ENCODE measurements around the gene TARBP1. TPM values are rescaled to one million over a fixed set of nuclear protein-coding genes. Genes with fewer than 3 reads are reported as not detected.

TARBP1 gene
- total RNA-seq, 4 donors from 2014 or later, result 0.88 to 79.8 (median 21.2) TPM

DNA sequence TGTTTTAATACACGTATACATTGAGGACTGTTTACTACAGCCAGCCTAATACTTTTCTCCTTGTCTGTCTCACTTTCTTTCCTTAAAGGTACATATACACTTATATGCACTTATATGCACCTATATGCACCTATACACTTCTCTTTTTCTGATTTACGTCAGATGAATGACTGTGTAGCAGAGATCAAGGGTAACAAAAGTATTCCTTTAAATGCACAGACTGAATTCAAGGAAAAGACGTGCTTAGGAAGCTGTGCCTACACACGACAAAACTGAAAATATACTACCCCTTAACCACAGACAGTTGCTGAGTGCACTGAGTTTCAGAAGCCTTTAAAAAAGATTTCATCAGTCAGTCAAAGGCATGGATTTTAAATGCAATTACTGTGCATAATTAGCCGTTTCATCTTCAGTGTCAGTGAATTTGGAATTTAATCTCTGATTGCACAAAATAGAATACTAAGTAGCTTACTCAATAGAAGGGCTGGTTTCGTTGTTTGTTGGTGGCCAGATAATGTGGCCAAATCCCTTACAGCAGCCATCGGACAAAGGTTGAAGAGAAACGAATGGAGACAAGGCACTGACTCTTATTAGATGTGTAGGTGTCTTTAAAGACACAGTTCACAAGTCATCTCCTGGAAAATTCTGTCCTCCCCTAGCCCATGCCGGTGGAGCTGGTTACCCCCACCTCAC lies 38.3 kb upstream of the TARBP1 start:
- Histone ChIP-seq H3K27me3 (no peaks in the 10 kb centered on the region), H3K36me3 (no peaks in the 10 kb centered on the region), H3K4me1 (peaks cover 0 to 5% of the 10 kb centered on the region in 2 donors), H3K4me3 (no peak overlapping the region), H3K9me3 (no peaks in the 10 kb centered on the region), H3K27ac (peak overlapping the region in 1 of 2 donors; percentile 80)
- TF ChIP-seq POLR2A (IDR thresholded peaks at IDR 0.05), result no peak
- TF ChIP-seq, protein P1, sequence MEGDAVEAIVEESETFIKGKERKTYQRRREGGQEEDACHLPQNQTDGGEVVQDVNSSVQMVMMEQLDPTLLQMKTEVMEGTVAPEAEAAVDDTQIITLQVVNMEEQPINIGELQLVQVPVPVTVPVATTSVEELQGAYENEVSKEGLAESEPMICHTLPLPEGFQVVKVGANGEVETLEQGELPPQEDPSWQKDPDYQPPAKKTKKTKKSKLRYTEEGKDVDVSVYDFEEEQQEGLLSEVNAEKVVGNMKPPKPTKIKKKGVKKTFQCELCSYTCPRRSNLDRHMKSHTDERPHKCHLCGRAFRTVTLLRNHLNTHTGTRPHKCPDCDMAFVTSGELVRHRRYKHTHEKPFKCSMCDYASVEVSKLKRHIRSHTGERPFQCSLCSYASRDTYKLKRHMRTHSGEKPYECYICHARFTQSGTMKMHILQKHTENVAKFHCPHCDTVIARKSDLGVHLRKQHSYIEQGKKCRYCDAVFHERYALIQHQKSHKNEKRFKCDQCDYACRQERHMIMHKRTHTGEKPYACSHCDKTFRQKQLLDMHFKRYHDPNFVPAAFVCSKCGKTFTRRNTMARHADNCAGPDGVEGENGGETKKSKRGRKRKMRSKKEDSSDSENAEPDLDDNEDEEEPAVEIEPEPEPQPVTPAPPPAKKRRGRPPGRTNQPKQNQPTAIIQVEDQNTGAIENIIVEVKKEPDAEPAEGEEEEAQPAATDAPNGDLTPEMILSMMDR (IDR thresholded peaks at IDR 0.05), result no peak
- no peak for DNase-seq
- intact Hi-C loops (cut with DNase I; ENCODE audit: low total_unique reads), result no loop called here

DNA sequence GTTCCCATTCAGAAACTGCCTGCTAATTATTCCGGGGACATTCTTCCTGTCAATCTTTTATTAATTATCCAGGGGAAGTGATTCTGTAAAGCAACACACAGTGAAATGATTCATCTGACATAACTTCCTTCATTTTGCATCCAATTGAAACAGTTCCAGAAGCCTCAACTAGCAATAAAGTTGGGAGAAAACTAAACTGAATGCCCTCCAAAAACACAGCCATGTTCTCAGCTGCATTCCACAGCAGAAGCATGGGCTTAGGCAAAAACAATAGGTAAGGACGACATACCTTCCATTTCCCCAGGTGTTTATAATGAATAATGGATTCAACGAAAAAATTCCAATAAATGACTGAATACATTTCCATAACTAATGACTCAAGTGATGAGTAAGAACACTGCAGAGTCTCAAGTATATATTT lies 36.9 kb upstream of the TARBP1 start:
- intact Hi-C loops (cut with DNase I; ENCODE audit: low total_unique reads), result no loop called here
- H3K36me3 ChIP-seq, result no peaks in the 10 kb centered on the region
- H3K9me3 ChIP-seq, result no peaks in the 10 kb centered on the region
- TF ChIP-seq, protein P1 (IDR thresholded peaks at IDR 0.05), result no peak
- TF ChIP-seq POLR2A (IDR thresholded peaks at IDR 0.05), result no peak
- DNase-seq, result no peak
- H3K4me1 ChIP-seq, result peaks cover 0 to 5% of the 10 kb centered on the region in 2 donors
- no peaks in the 10 kb centered on the region for H3K27me3 ChIP-seq
- no peak overlapping the region for H3K4me3 ChIP-seq
- peak overlapping the region; percentile 26 to 79 for H3K27ac ChIP-seq

DNA sequence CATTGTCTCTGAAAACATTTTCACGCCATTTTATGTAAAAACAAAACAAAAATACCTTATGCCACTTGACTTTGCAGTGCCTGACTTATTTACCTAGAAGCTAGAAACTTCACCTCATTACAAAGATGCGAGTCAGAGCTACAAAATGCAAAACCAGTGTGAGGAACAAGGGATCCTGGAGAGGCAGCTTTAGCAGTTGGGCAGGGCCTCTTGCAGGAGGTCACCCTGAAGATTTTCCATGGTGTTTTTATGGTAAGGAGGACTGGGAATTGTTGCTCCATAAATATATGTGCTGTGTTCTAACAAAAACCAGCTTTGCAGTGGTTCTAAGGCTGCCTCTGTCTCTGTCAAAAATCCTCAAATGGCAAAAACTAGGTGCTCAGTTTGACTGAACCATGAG lies 36.4 kb upstream of the TARBP1 start:
- Histone ChIP-seq H3K27me3 (no peaks in the 10 kb centered on the region), H3K27ac (peak overlapping the region; percentile 26 to 79), H3K9me3 (no peaks in the 10 kb centered on the region), H3K4me1 (peaks cover 0 to 5% of the 10 kb centered on the region in 2 donors), H3K4me3 (no peak overlapping the region), H3K36me3 (no peaks in the 10 kb centered on the region)
- intact Hi-C loops (cut with DNase I; ENCODE audit: low total_unique reads), result no loop called here
- TF ChIP-seq, protein P1 (IDR thresholded peaks at IDR 0.05), result no peak
- TF ChIP-seq POLR2A (IDR thresholded peaks at IDR 0.05), result no peak
- DNase-seq, result no peak

DNA sequence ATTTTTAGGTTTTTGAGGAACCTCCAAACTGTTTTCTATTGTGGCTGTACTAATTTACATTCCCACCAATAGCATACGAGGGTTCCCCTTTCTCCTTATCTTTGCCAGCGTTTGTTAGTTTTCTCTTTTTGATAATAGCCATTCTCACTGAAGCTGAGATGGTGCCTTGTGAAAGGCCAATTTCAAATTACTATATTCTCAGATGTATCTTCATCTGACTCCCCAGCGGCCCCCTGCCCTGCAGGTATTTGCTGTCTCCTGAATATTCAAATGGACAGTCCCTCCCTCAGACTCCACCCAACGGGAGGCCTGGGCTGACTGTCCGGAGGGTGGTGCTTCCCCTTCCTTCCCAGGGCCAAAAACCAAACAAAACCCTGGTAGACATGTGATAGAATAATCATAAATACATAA lies 33.5 kb upstream of the TARBP1 start:
- Histone ChIP-seq H3K27ac (no peak overlapping the region), H3K27me3 (no peaks in the 10 kb centered on the region), H3K4me1 (peaks cover 0 to 5% of the 10 kb centered on the region in 2 donors), H3K4me3 (no peak overlapping the region), H3K36me3 (no peaks in the 10 kb centered on the region), H3K9me3 (no peaks in the 10 kb centered on the region)
- intact Hi-C loops (cut with DNase I; ENCODE audit: low total_unique reads), result no loop called here
- DNase-seq, result no peak
- no peak for TF ChIP-seq POLR2A (IDR thresholded peaks at IDR 0.05)
- TF ChIP-seq, protein P1 (IDR thresholded peaks at IDR 0.05), result no peak

DNA sequence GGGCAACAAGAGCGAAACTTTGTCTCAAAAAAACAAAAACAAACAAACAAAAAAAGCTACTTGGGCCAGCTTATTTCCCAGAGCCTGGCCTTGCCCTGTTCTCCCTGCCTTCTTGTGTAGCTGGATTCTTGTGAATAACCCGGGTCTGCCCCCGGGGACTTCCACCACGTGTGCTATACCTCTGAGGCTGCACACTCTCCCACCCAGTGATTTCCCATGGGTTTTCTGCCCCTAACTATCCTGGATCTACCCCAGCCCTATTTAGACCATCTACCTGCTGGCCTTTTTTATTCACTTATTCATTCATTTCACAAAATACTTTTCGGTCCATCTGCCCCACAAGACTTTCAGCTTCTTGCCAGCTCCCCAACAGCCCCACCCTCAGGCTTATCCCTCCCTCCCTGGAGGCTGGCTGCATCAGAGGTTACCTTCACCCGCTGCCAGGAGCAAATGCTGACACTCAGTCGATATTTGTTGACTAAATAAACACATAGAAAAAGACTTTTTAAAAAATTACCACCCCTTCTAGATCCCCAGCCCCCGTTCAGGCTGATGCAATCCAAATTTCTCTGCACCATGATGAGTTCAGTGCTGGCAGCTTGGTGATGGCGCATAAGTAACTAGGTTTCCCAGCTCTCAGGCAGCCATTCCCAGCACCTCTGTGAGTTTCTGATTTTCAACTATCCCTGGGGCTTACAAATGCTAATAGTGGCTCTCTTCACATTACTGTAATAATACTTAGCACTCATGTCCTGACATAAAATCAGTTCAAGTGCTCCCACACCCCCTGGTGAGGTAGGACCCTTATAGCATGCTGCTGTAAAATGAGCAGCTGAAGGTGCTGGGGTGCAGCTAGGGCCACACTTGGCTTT lies 30.7 kb upstream of the TARBP1 start:
- H3K36me3 ChIP-seq, result no peaks in the 10 kb centered on the region
- H3K4me1 ChIP-seq, result no peaks in the 10 kb centered on the region
- intact Hi-C loops (cut with DNase I; ENCODE audit: low total_unique reads), result loop anchor here (10.0 kb wide), 2 partner anchors 95 to 375 kb away; no protein-coding TSS in a partner anchor
- no peaks in the 10 kb centered on the region for H3K9me3 ChIP-seq
- no peak overlapping the region for H3K27ac ChIP-seq
- no peak for DNase-seq
- TF ChIP-seq POLR2A (IDR thresholded peaks at IDR 0.05), result no peak
- TF ChIP-seq, protein P1 (IDR thresholded peaks at IDR 0.05), result no peak
- H3K4me3 ChIP-seq, result no peak overlapping the region
- no peaks in the 10 kb centered on the region for H3K27me3 ChIP-seq

Measured in uterus (tissue), 4 donors.